Activated CD4-positive, alpha-beta T cell treated with anti-CD3 and anti-CD28 coated beads, Interleukin-2, amount 50 U/mL, for 4 hours (primary cell): ENCODE measurements around the gene SMC3.
A peak's percentile ranks its signal among the peaks of the same experiment; 100 is the strongest.

Source experiments
- DNase-seq, 2 experiments: peaks; one replicate each; pipeline ENCODE4 v3.0.0-alpha.2; 2020

The SMC3 gene

DNA sequence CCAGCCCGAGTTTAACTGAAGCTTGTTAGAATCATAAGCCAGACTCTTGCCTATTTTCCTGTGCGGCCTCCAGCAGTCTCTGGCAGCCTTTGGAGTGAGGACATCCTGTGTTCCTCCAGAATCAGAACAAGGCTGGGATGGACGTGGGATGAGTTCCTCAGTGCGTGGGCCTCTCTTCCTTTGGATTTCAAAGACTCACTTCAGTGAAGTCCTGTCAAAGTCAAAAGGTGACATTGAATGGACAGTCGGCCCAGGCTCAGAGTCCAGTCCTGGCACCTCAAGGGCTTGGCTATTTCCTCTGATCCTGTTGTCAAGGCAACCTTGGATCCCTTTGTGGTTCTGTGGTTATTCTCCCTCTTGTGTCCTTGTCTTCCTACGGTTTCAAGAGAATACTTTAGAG lies 21.4 kb upstream of the SMC3 start:
- no peak for DNase-seq

- no peak for DNase-seq
These were observed 20.9 kb upstream of the SMC3 start for GRCh38 chr10:110546499-110547110.

DNA sequence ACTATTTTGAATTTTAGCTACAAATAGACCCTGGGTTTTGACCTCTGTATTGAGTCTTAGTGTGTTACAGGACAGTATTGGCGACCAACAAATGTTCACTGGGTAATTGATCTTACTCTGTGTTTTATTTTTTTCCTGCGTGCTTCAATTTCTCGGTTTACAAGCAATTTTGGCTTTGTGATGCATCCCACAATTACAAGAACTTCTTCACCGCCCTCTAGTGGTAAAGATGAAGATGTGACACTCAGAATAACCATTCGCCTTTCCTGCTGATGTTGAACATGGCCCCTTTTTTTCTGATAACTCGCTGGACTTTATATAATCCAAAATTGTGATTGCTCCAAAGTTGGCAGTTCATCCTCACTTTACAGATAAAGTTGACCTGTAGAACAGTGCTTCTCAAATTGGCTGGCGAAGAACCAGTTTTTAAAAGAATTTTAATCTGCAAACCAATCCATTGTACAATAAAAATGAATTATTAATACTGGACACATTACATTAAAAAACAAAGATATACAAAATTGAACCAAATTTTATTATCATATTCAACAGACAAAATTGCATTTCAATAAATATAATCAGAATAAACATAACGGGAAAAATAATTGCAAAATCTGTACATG lies 20.2 kb upstream of the SMC3 start:
- DNase-seq, result no peak

- DNase-seq, result no peak
These were observed 19.5 kb upstream of the SMC3 start for GRCh38 chr10:110548002-110548401.

DNA sequence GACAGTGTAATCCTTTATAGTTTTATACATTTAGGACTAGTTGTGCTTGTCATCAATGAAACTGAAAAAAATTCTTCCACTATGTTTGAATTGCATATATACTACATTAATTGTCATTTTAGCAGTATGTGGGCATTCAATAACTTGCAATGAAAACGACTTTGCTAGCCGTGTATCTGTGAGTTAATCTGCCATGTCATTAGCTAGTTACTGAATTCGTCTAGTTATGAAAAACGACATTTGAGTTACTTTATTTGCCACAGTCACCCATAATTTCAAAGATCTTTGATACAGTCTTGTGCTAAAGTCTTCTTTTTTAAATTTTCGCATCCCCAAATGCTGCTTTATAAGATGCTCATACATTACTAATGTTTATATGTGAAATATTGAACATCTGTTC lies 18.3 kb upstream of the SMC3 start:
- DNase-seq, result no peak

- DNase-seq, result no peak
These were observed 13.6 kb upstream of the SMC3 start for GRCh38 chr10:110553905-110554304.

GRCh38 chr10:110556296-110556695 lies 11.2 kb upstream of the SMC3 start:
- DNase-seq, result no peak

DNA sequence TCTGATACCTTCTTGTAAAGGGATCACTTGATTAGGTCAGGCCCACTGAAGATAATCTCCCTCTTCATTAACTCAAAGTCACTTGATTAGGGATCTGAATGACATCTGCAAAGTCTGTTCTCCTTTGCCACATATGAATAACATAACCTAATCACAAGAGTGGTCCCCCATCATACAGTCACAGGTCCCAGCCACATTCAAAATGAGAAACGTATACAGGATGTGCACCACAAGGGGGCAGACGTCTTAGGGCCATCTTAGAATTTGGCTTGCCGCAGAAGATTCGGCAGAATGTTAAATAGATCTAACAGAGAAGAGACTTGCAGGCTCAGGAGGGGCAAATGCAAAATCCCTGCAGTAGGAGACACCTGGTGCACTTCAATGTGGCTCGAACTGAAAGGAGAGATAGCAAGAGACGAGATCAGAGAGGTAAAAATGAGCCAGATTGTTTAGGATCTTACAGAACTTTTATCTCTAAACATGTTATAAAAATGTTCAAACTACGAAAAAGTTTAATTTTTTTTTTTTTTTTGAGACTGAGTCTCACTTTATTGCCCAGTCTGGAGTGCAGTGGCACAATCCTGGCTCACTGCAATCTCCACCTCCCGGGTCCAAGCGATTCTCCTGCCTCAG lies 10.4 kb upstream of the SMC3 start:
- DNase-seq, result peak; percentile 63 to 68

DNA sequence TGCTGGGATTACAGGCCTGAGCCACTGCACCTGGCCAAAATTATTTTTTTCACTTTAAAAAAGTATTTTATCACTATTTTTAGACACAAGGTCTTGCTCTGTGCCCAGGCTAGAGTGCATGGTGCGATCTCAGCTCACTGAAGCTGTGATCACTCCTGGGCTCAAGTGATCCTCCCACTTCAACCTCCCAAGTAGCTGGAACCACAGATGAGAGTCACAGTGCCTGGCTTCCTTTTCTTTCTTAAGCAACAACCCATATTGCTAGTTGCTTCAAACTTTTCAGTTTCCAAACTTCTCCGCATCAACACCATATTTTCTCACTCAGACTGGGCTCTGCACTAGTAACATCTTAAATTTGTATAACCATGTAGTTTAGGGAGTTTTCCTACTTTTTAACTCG lies 9.5 kb upstream of the SMC3 start:
- DNase-seq, result no peak

- no peak for DNase-seq
These were observed 7.5 kb upstream of the SMC3 start for GRCh38 chr10:110560012-110560411.

DNA sequence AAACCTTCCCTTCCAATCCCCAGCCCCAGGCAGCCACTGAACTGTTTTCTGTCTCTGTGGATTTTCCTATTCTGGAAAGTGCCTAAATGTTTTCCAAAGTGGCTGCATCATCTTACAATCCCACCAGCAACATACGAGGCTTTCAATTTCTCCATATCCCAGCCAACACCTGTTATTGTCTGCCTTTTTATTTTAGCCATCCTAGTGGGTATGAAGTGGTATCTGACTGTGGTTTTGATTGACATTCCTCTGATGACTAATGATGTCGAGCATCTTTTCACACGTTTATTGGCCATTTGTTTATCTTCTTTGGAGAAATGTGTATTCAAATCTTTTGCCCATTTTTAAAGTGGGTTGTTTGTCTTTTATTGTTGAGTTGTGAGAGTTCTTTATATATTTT lies 6.2 kb upstream of the SMC3 start:
- no peak for DNase-seq

DNA sequence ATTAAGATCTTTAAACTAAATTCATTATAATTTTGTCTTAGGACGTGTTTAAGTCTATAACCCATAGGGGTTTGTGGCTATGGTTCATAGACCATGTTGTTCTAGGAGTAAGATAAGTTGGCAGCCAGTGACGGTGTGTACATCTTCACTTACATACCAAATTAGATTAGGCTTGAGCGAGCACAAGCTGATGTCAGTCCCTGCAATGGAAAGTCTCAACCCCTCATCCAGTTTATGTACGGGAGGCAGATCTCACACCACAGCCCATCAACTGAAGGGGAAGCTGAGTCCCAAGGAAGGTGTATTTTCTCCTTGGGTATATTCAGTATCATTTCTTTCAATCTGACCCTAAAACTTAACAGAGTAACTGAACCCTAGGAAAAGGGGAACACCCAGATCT lies 5.1 kb upstream of the SMC3 start:
- no peak for DNase-seq

GRCh38 chr10:110563132-110563531 lies 4.4 kb upstream of the SMC3 start:
- no peak for DNase-seq

- no peak for DNase-seq
These were observed 859 bp upstream of the SMC3 start for GRCh38 chr10:110566472-110567200.

- peak; percentile 42 for DNase-seq
These were observed 700 bp downstream of the SMC3 start for GRCh38 chr10:110568055-110568735.

GRCh38 chr10:110569122-110569521 lies 1.6 kb downstream of the SMC3 start:
- no peak for DNase-seq

GRCh38 chr10:110569736-110570135 lies 2.2 kb downstream of the SMC3 start:
- no peak for DNase-seq

- DNase-seq, result no peak
These were observed 3.7 kb downstream of the SMC3 start for GRCh38 chr10:110571093-110571743.

GRCh38 chr10:110572862-110573261 lies 5.4 kb downstream of the SMC3 start:
- no peak for DNase-seq

DNA sequence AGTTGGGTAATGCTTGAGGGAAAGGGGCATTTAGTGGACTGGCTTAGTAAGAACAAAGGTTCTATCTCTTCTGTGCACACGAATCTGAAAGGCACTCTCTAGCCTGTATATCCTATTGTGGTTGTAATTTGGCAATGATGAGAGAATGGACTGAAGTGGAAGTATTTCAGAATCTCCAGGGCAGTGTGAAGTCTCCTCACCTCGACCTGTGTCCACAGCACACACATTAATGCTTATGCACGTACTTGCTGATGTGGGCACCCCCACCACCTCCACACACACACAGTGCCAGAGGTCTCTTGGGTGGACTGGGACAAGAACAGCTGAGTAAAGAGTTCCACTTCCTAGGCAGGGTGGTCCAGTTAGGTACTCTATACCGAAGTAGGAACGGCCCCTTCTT lies 6.9 kb downstream of the SMC3 start:
- DNase-seq, result no peak

DNA sequence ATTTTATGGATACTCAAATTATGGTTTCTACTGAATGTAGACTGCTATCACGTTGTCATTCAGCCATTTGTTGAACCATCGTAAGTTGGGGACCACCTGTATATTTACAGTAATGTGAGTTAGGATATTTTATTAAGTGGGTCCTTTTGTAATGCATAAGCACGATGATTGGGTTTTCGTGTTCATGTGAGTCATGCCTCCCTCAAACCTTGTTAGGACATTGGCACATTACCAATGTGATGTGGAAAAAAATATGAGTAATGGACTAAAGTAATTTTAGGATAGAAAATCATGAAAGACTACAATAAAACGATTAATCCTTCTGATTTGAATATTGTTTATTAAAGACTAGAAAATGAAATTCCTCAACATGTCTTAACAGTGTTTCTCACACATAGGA lies 8.7 kb downstream of the SMC3 start:
- no peak for DNase-seq

DNA sequence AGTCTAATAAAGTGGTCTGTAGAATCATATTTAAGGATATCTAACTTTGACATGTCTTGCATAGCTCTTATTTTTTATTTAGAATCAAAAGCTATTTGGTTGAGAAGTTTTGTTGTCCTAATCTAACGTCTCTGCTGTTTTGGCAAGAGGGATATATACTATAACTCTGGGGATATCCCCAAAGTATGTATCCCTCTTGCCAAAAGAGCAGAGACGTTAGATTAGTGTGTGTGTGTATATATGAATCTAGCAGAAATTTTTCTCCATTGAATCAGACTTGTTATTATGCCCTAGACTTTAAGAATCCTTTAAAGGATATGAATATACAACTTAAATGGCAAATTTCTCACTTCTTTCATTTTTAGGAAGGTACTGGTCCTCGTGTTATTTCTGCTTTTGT lies 9.6 kb downstream of the SMC3 start:
- DNase-seq, result no peak

GRCh38 chr10:110584006-110584405 lies 16.5 kb downstream of the SMC3 start:
- DNase-seq, result no peak
